ENCODE measurements around the gene TSC22D2.

DNA sequence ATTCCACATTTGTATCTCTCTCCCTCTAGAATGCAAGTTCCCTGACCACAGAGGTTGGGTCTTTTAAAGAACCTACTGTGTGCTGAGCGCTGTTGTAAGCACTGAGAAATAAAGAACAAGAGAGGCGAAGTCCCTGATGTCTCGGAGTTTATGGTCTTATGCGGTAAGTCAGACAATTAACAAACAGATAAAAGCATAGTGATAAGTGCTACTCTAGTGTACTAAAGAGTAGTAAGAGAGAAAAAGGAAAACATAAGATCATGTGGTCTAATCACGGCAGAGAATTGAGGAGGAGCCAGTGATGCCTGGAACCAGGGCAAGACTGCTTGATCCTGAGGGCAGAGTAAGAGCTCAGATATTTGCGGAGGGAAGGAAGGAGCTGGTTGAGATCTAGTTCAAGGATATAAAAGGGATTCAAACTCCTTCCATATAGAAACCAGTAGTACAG, 29.8 kb upstream of the TSC22D2 start:
- TF ChIP-seq, protein P1, sequence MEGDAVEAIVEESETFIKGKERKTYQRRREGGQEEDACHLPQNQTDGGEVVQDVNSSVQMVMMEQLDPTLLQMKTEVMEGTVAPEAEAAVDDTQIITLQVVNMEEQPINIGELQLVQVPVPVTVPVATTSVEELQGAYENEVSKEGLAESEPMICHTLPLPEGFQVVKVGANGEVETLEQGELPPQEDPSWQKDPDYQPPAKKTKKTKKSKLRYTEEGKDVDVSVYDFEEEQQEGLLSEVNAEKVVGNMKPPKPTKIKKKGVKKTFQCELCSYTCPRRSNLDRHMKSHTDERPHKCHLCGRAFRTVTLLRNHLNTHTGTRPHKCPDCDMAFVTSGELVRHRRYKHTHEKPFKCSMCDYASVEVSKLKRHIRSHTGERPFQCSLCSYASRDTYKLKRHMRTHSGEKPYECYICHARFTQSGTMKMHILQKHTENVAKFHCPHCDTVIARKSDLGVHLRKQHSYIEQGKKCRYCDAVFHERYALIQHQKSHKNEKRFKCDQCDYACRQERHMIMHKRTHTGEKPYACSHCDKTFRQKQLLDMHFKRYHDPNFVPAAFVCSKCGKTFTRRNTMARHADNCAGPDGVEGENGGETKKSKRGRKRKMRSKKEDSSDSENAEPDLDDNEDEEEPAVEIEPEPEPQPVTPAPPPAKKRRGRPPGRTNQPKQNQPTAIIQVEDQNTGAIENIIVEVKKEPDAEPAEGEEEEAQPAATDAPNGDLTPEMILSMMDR (IDR thresholded peaks at IDR 0.05; ENCODE audit: insufficient read depth, low read depth, low read length), result no peak
- no peak for TF ChIP-seq EZH2 (IDR thresholded peaks at IDR 0.05; ENCODE audit: insufficient read depth, low read length)
